Panc1 (cell line): ENCODE results near the gene DDX20. TPM values are rescaled to one million over a fixed set of nuclear protein-coding genes. Genes with fewer than 3 reads are reported as not detected.

ENCODE experiments used
- ATAC-seq: fragments of 200-7000 bp; cut with Tn5 transposase; 2 replicates; pipeline ENCODE4 v1.9.1; 2020; ENCODE audit warnings: mild to moderate bottlenecking, moderate library complexity
- BruUV-seq: library from RNA; stranded (reverse); fragments of 400-500 nt; replicated peaks from 2 replicates; lab custom pipeline; 2021; lab: Mats Ljungman, UMichigan
- CTCF ChIA-PET: fragments of 300-600 bp; sonication (Branson Sonifier 250); formaldehyde crosslinking; loops from one replicate; lab custom pipeline; 2022; ENCODE audit warnings: antibody characterized with exemption; lab: Charles Lee
- POLR2A ChIA-PET: fragments of 300-600 bp; sonication (Branson Sonifier 250); formaldehyde crosslinking; loops from one replicate; lab custom pipeline; 2022; ENCODE audit warnings: antibody characterized with exemption; lab: Charles Lee
- DNase-seq: peaks from one replicate; pipeline ENCODE4 v3.0.0-alpha.2; 2010; ENCODE audit warnings: low read depth, low spot score
- H3K27ac ChIP-seq: 2 replicates; pipeline ENCODE4 v1.5.1; 2011; ENCODE audit warnings: mild to moderate bottlenecking, low read length, inconsistent platforms
- H3K27me3 ChIP-seq: fragments of 200-500 bp; sonication (Bioruptor generic); 2 replicates; pipeline ENCODE4 v1.6.0; 2014; ENCODE audit warnings: low read length, inconsistent platforms; ENCODE audit not compliant: control insufficient read depth, insufficient read depth
- H3K36me3 ChIP-seq: fragments of 200-500 bp; sonication (Bioruptor generic); 2 replicates; pipeline ENCODE4 v1.5.1; 2014; ENCODE audit warnings: inconsistent platforms, mild to moderate bottlenecking, low read length, moderate library complexity; ENCODE audit not compliant: control insufficient read depth, insufficient read depth
- H3K4me1 ChIP-seq: 2 replicates; pipeline ENCODE4 v1.5.1; 2011; ENCODE audit warnings: inconsistent platforms, mild to moderate bottlenecking, low read length, moderate library complexity; ENCODE audit not compliant: control insufficient read depth, insufficient read depth
- H3K4me3 ChIP-seq, 2 experiments: 2 replicates each; pipeline ENCODE4 v1.5.1; 2011 to 2012; ENCODE audit warnings: low read depth in 2 of 2, low read length in 2 of 2, mild to moderate bottlenecking in 2 of 2, inconsistent platforms in 1 of 2, moderate library complexity in 1 of 2
- H3K9me3 ChIP-seq: fragments of 200-500 bp; sonication (Bioruptor generic); 2 replicates; pipeline ENCODE4 v1.5.1; 2014; ENCODE audit warnings: low read depth, mild to moderate bottlenecking, inconsistent platforms, low read length, moderate library complexity; ENCODE audit not compliant: control insufficient read depth, insufficient read depth
- POLR2AphosphoS5 ChIP-seq: IDR thresholded peaks from 2 replicates; pipeline ENCODE4 v1.6.1; 2012; ENCODE audit warnings: mild to moderate bottlenecking, low read depth, low read length, moderate library complexity
- SIN3A ChIP-seq: IDR thresholded peaks from 2 replicates; pipeline ENCODE4 v1.6.1; 2012; ENCODE audit warnings: low read depth, mild to moderate bottlenecking, low read length, moderate library complexity, borderline replicate concordance; ENCODE audit not compliant: insufficient read depth
- TCF7L2 ChIP-seq: IDR thresholded peaks from 2 replicates; pipeline ENCODE4 v1.6.1; 2011; ENCODE audit warnings: mild to moderate bottlenecking, low read depth, low read length, inconsistent platforms
- in situ Hi-C: cut with HindIII; loops from 2 replicates; pipeline ENCODE4 v1.10.0; 2016; ENCODE audit warnings: low sequenced_read_pairs, low pct_unique_long_range_greater_than_20kb
- intact Hi-C: fragments of 100-400 bp; cut with micrococcal nuclease; formaldehyde crosslinking; loops from one replicate; pipeline ENCODE4 v1.10.0; 2022; ENCODE audit not compliant: unreplicated experiment
- total RNA-seq: library from RNA; stranded (reverse); gene quantifications from one replicate; pipeline ENCODE4 v1.2.1, GENCODE V29; 2021; ENCODE audit not compliant: unreplicated experiment
- TF ChIP-seq, protein P1 (sequence below): fragments of 450-650 bp; IDR thresholded peaks from 2 replicates; pipeline ENCODE4 v1.5.1; 2017; ENCODE audit warnings: mild to moderate bottlenecking
- TF ChIP-seq, protein P2 (sequence below), 2 experiments: IDR thresholded peaks; 2 replicates each; pipeline ENCODE4 v1.6.1; 2011 to 2012; ENCODE audit warnings: low read depth in 2 of 2, control low read depth in 1 of 2, low read length in 1 of 2, mild to moderate bottlenecking in 1 of 2, moderate library complexity in 1 of 2; ENCODE audit not compliant: insufficient read depth in 1 of 2

Gene DDX20
- total RNA-seq, 1 experiment from 2014 or later: 9.1 TPM

DNA sequence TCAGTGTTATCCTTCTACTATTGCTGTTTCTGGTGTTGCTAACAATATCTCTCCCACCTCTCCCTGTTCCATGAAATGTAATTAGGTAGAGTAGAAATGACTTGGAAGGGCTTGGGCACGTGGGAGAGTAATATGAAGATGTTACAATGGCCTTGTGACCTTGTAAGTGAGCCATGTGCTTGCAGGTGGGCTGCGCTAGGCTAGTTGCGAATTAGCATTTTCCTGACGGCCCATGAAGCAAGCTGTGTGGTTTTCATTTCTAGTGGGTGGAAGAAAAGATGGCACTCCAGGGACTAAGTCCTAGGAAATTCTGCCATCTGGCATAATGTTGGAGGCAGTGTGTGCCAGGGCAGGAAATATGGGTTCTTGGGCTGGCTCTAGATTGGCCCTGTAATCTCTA, 7.8 kb upstream of the DDX20 start:
- DNase-seq (no peak), ATAC-seq (no peak)
- intact Hi-C loops (loop anchor here (2.0 to 10.0 kb wide), 2 partner anchors 33 to 263 kb away; no protein-coding TSS in a partner anchor), in situ Hi-C loops (no loop called here)
- TF ChIP-seq, protein P1, sequence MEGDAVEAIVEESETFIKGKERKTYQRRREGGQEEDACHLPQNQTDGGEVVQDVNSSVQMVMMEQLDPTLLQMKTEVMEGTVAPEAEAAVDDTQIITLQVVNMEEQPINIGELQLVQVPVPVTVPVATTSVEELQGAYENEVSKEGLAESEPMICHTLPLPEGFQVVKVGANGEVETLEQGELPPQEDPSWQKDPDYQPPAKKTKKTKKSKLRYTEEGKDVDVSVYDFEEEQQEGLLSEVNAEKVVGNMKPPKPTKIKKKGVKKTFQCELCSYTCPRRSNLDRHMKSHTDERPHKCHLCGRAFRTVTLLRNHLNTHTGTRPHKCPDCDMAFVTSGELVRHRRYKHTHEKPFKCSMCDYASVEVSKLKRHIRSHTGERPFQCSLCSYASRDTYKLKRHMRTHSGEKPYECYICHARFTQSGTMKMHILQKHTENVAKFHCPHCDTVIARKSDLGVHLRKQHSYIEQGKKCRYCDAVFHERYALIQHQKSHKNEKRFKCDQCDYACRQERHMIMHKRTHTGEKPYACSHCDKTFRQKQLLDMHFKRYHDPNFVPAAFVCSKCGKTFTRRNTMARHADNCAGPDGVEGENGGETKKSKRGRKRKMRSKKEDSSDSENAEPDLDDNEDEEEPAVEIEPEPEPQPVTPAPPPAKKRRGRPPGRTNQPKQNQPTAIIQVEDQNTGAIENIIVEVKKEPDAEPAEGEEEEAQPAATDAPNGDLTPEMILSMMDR: no peak
- TF ChIP-seq, protein P2, sequence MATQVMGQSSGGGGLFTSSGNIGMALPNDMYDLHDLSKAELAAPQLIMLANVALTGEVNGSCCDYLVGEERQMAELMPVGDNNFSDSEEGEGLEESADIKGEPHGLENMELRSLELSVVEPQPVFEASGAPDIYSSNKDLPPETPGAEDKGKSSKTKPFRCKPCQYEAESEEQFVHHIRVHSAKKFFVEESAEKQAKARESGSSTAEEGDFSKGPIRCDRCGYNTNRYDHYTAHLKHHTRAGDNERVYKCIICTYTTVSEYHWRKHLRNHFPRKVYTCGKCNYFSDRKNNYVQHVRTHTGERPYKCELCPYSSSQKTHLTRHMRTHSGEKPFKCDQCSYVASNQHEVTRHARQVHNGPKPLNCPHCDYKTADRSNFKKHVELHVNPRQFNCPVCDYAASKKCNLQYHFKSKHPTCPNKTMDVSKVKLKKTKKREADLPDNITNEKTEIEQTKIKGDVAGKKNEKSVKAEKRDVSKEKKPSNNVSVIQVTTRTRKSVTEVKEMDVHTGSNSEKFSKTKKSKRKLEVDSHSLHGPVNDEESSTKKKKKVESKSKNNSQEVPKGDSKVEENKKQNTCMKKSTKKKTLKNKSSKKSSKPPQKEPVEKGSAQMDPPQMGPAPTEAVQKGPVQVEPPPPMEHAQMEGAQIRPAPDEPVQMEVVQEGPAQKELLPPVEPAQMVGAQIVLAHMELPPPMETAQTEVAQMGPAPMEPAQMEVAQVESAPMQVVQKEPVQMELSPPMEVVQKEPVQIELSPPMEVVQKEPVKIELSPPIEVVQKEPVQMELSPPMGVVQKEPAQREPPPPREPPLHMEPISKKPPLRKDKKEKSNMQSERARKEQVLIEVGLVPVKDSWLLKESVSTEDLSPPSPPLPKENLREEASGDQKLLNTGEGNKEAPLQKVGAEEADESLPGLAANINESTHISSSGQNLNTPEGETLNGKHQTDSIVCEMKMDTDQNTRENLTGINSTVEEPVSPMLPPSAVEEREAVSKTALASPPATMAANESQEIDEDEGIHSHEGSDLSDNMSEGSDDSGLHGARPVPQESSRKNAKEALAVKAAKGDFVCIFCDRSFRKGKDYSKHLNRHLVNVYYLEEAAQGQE (IDR thresholded peaks at IDR 0.05; ENCODE audit: insufficient read depth in 1 of 2, low read depth in 2 of 2, low read length in 1 of 2): no peak
- TF ChIP-seq TCF7L2: no peak
- TF ChIP-seq SIN3A: no peak
- TF ChIP-seq POLR2AphosphoS5: no peak
- H3K36me3 ChIP-seq: no peaks in the 10 kb centered on the region
- no peaks in the 10 kb centered on the region for H3K9me3 ChIP-seq
- POLR2A ChIA-PET: no interaction called here
- H3K4me3 ChIP-seq: no peak overlapping the region
- no peak overlapping the region for H3K27ac ChIP-seq
- H3K27me3 ChIP-seq: no peaks in the 10 kb centered on the region
- CTCF ChIA-PET: interaction anchor here (1.0 kb wide), 1 partner anchor 33 kb away, joined by 9 read pairs; no protein-coding TSS in a partner anchor
- H3K4me1 ChIP-seq: no peaks in the 10 kb centered on the region
- no TSS peak for BruUV-seq

DNA sequence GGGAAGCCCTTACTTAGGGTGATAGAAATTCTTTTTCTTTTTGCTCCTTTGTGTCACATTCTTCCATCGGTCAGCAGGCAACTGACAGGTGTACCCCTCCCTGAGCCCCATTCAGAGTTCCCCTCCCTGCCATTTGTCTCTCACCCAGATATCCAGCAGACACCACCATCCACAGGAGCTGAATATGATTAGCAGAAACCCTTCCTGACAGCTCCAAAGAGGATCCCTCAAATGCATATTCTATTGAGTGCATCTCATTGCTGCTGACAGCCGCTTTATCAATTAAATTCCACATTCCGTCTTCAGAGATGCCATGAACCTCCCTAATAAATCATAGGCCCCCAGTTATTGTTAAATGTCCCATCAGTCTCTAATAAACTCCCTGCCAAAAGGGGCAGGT, 6.1 kb upstream of the DDX20 start:
- intact Hi-C loops (loop anchor here (10.0 kb wide), 2 partner anchors 245 to 265 kb away; partner anchors contain the start of genes ADORA3 and TMIGD3), in situ Hi-C loops (no loop called here)
- Histone ChIP-seq H3K27me3 (no peaks in the 10 kb centered on the region), H3K4me1 (peaks cover under 1% of the 10 kb centered on the region; the same call in 1 of the 2 replicates), H3K4me3 (no peak overlapping the region), H3K36me3 (no peaks in the 10 kb centered on the region), H3K27ac (no peak overlapping the region), H3K9me3 (no peaks in the 10 kb centered on the region)
- BruUV-seq: no TSS peak
- ATAC-seq (no peak), DNase-seq (no peak)
- POLR2A ChIA-PET: no interaction called here
- CTCF ChIA-PET: no interaction called here
- TF ChIP-seq POLR2AphosphoS5 (no peak), SIN3A (no peak), TCF7L2 (no peak)
- TF ChIP-seq, protein P2 (IDR thresholded peaks at IDR 0.05; ENCODE audit: insufficient read depth in 1 of 2, low read depth in 2 of 2, low read length in 1 of 2): no peak
- TF ChIP-seq, protein P1: no peak
